NCI-H2227 treated with DMSO at 0.1 percent for 48 hours (cell line): ENCODE results near the gene FNDC3B.

Experiments
- DNase-seq: peaks from one replicate; lab custom pipeline; 2025; lab: John Stamatoyannopoulos, UW

Gene FNDC3B

DNA sequence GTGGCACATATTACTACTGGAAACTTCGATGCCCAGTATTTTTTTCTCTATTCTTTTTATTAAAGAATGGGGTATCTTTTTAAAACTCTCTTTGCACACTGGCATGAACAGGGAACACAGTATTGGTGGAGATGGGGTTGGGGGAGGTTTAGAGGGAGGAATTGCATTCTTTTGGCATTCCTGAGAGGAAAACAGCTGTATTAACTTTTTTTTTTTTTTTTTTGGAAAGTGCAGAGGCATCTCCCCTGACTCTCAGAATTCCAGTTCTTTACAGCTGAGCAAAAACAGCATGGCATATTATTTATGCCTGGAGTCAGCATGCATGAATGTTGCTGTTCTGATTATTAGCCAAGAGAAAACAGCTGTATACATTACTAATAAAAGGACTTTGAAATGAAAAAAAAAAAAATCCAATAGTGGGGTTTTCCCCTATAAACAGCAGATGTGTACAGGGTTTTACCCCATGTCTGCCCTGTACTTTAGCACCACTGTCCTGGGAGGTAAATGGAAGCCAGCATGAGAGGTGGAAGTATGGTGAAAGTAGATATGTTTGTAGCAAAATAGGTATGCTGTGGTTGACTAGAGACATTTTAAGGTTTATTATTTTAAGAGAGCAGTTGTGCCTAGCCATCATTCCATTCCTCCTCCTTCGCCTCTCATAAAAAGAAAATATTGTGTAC, 132.2 kb downstream of the FNDC3B start:
- DNase-seq, result no peak

DNA sequence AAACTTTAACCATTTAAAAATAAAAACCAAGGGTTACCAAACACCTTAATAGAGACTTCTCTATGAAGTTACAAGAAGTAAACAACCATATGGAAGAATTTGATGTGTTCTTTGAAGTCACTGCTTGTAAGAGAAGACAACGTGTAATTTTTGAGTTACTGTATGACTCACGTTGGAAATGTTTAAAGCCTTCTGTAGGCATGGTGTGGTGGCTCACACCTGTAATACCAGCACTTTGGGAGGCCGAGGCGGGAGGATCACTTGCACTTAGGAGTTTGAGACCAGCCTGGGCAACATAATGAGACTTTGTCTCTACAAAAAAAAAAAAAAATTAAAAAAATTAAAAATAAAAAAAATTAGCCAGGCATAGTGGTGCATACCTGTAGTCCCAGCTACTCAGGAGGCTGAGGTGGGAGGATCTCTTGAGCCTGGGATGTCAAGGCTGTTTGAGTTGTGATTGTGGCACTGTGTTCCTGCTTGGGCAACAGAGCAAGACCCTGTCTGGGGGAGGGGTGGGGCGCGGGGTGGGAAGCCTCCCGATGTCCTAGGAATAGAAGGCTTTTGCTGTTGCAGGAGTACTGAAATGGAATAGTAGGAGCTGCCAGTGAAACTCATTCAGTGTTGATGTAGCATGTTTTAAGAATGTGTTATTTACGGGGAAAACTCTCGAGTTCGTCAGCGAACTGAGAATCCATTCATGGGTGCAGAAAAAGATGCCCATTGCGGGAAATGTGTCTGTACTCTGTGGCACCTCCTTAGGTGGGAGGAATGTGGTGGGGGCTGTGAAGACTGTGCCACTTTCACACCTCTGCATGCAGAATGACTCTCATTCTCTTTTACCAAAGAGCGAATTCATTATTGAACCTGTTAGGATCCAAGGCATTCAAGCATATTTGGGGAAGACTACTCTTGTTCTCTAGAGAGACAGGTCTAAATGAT, 134.2 kb downstream of the FNDC3B start:
- DNase-seq, result no peak

DNA sequence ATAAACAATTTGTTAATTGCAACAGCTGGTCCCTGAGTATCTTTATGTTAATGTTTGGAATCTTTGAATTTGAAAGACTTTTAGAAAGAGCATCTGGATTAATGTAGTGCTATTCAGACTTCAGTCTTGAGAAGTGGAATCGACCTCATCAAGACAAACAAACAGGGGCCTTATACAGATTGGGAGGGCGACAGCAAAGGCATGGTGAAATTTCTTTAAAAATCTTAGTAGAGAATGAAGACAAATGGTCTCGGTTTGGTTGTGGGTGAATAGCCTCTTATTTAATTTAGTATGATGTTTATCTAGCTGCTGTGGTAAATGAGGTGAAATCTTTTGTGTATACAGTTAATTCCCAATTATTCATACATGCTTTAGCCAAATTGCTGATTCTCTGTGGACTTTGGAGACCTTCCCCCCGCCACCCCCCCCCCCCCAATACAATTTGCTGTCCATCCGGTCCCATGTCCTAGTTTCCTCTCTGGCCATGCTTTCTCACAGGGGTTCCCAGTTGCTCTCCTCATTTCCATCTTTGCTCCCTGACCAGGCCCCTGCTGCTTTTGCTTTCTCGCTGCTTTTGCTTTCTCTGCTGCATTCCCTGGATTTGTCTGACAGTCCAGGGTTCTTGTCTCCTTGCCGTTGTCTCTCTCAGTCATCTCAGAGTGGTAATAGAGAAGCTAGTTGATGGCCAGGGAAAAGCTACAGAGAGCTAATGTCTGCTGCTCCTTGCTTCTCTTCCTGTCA, 135.3 kb downstream of the FNDC3B start:
- DNase-seq, result no peak

DNA sequence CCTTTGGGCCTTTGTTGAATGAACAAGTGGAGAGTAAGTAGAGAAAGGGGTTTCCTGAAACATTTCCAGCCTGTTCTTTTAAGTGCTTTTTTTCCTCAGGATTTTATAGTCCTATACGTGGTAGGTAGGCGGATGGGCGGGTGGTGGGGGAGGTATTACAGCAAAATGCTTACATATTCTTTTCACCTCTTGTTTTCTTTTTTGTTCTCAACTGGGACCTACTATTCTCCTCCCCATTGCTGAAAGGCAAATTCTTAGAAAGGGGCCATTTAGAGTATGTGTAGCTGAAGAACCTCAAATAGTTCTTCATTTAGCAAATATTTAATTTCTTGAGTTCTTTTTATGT, 135.8 kb downstream of the FNDC3B start:
- no peak for DNase-seq

DNA sequence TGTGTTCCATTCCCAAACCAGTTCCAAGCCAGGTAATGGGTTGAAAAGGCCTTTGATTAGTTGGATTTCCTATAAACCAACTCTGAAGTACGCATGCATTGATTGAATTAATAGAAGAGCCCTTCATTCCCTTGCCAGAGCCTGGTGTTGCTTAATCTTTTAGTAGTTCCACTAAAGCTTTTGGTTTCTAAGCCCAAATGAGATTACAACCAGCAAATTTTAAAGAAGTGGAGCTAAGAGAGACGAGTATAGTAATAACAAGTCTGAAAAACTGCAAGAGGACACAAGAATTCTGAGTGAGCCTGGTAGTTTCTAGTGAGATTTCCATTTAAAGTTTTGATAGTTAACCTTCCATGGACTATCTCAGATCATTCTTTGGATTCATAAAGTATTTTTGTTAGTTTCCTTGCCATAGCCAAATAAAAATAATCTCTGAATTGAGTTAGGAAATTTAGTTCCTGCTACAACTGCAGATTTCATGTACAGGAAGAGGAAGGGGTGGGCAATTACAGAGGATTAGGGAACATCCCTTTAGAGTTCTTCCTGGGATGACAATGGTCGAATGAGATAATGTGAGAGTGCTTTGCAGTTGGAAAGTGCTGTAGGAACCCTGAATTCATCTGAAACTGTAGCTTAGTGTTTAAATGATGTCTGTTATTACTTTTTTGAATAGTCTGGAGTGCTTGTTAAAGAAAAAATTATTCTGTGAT, 136.8 kb downstream of the FNDC3B start:
- no peak for DNase-seq

DNA sequence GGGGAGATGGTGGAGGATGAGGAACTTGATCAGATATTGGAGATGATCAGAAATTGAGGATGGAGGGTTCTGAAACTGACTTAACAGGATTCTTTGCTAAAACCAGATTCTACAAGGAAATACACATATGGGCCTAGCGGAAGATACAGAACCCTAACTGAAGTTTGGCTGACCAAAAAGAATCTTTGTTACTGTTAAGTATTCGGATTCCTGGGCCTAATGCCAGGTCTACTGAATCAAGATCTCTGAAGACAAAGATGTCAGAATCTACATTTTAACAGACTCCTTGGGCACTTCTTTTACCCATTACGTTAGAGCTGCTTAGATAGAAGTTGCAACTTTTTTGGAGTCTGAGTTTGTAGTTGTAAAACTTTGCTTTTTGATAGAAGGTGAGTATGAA, 137.7 kb downstream of the FNDC3B start:
- no peak for DNase-seq

DNA sequence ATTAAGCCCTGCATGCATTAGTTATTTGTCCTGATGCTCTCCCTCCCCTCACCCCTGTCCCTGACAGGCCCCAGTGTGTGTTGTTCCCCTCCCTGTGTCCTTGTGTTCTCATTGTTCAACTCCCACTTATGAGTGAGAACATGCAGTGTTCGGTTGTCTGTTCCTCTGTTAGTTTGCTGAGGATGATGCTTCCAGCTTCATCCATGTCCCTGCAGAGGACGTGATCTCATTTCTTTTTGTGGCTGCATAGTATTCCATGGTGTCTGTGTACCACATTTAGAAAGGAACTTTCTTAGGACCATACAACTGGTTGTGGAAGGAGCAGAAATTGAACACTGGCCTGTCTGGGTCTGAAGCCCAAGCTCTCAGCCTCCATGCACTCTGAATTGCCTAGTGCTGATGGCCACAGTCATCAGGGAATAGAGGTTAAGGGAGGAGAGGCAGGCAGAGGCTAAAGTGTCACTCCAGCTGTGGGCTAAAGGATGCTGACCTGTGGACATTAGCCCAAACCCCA, 138.5 kb downstream of the FNDC3B start:
- DNase-seq, result no peak

DNA sequence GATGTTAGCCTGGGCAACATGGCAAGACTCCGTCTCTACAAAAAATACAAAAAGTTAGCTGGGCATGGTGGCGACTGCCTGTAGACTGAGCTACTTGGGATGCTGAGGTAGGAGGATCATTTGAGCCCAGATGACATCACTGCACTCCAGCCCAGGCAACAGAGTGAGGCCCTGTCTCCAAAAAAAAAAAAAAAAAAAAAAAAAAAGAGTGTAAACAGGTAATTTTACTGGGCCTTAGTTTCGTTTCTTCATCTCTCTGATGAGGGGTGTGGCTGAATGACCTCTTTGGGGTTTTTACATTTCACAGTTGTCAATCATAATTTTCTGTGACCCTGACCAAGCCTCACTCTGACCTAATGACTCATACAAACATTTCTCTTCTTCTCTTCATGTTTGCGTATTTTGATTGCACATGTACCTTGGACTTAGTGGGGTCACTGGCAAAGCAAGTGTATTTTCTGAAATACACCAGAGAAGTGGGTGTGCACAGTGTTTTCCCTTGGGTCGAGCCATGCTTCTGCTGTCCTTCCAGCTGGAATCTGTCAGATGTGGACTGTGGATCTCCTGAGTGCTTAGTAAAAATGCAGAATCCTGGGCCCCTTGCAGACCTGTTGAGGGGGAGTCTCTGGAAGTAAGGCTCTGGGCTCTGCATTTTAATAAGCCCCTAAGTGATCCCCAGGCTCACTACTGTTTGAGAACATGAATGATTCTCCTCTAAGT, 140.5 kb downstream of the FNDC3B start:
- no peak for DNase-seq

DNA sequence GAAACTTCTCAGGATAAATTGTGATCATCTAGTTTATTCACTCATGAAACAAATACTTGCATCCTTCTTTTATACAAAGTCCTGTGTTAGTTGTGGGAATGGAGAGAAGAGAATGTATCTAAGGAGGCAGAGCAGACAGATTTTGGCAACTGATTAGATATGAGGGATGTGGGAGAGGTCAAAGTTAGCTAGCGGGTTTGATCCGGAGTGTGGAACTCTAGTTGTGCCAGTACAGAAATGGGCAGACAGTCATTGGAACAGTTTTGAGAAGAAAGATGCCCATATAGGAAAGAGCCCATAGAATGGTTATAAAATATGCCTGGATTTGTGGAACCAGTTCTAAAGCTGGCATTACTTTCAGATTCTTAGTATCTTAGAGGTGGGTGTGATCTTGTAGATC, 141.1 kb downstream of the FNDC3B start:
- DNase-seq, result no peak

DNA sequence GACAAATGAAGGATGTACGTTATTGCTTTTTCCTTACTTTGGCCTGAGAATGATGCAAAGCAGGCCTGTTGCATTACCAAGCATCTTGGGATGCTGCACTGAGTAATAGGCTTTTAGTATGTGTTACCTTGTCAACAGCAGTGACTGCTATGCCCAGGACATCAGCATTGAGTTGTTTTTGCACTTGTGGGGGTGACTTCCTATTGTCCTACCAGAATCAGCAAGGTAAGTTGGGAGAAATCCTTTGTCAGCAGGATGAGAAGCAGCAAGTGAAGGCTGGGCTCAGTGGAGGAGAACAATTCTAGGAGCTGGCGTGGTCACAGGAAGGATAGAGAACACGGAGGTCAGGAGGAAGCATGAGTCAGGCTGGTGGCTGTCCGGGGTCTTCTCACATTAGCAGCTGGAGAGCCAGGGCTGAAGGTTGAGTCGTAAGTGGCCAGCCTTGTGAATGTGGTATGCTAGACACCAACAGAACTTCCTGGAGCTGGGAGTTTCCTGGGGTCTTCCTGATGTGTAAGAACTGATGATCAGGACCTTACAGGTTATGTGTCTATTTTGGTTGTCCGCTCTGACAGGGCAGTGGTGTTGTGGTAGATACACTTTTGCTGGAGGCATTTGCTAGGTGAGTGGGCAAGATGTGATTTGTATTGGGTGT, 142.7 kb downstream of the FNDC3B start:
- DNase-seq, result no peak

DNA sequence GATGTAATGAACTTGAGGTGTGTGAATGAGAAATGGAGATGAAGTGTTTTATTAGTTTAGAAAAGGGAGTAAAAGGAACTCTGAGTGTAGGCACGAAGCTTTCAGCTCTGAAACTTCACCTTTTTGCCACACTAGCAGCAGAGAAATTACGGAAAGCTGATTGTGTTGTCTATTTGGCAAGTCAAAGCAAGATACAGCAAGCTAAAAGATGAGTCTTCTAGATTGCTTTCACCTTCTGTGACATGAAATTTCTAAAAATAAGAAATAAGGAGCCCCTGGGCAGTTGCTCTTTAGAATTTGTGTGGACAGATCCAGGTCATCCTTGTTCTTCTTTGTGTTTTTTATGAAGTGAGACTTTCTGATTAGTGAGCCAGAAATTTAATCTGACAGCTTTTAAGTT, 143.4 kb downstream of the FNDC3B start:
- no peak for DNase-seq

DNA sequence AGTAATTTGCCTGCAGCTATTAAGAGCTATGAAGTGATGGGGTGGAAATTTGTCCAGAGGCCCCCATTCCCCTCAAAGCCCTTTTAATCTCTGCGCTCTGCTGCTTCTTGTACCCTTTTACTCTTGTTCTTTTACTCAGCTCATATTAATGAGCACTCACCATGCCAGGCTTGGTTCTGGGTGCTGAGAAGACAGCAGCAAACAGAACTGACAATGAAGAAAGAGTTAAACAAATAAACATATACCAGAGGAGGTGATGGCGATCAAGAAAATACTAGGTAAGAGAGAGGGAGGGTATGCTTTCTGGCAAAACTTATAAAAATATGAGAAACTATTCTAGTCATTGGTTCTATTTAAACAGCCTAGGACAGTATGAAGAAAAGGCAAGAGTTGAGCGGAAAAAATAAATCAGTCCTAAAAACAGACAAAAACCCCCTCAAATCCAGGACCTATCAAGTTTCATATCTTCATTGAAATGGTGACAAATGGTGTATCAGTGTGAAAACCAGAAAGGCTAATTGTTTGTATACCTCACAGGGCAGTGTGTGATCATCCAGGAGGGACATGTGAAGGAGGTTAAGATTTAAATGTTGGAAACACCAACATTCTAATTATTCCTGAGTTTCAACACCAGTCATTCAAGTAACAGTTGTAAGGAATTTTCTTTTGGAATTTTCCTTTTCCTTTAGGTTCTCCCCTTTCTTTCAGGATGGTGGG, 144.9 kb downstream of the FNDC3B start:
- DNase-seq, result no peak

DNA sequence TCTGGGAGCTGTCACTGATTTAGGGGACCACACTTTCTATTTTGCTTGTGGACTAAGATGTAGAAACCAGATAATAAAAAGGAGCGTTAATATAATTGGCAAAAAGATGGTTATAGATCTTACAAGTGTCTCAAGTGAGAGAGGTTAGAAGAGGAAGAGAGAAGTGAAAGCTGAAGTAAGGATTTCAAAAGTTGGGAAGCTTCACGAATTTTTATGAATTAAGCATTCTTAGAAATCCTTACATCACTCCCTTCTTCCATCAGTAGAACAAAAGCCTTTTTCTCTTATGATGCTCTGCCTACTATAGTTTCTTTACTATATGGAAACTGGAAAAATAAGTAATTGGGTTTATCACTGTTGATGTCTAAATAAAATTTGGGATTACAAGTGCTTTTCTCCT, 146.5 kb downstream of the FNDC3B start:
- DNase-seq, result no peak

DNA sequence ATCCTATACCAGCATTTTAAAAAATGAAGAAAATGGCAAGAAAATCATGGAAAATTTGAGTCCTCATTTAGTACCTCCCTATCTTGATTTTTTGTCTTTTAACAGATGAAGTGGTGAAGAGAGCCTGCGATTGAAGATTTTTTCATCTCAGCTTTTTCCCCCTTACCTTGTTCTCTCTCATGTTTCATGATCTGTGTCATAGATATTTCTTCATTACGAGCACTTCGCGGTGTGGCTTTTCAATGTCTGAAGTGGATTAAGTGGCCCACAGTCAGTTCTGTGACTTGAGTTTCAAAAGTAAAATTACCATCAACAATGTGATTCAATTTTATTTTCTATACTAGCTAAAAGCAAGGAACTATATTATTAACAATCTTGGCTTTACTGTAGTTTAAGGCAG, 147.2 kb downstream of the FNDC3B start:
- no peak for DNase-seq

DNA sequence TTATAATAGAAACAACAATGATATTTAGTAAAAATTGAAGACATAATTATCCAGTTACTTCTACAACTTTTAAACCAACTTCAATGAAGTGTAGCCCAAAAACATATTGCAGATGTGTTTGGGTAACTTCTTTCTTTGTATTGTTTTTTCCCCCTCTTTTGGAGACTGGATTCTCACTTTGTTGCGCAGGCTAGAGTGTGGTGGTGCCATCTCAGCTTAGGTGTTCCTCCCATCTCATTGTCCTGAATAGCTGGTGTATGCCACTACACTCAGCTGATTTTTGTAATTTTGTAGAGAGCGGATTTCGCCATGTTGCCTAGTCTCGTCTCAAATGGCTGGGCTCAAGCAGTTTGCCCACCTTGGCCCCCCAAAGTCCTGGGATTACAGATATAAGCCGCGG, 148.1 kb downstream of the FNDC3B start:
- DNase-seq, result no peak

DNA sequence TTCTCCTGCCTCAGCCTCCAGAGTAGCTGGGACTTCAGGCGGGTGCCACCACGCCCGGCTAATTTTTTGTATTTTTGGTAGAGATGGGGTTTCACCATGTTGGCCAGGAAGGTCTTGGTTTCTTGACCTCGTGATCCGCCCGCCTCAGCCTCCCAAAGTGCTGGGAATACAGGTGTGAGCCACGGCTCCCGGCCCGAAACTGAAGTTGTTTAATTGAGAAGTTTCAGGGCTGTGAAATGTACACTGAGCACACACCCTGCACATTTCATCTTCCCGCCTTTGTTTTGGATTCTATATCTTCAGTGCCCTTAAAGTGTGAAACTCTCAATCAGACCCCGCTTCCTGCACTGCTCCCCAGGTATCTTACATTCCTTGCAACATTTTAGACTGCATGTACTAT, 149.1 kb downstream of the FNDC3B start:
- no peak for DNase-seq

DNA sequence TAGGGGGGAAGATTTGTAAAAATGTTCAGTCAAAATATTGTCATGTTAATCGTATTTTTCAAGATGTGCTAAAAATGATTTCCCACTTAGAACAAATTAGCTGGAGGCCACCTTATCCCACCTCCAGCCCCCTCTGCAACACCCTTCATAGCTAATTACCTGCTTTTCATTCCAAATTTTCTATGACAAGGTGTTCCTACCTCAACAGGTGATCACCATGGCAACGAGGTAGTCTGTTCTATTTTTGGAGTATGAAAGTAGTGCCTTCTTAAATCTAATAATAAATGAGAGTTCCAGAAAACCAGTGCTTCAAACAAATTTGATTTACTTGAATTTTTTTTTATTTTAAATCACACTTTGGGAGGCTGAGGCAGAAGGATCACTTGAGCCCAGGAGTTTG, 149.8 kb downstream of the FNDC3B start:
- no peak for DNase-seq

DNA sequence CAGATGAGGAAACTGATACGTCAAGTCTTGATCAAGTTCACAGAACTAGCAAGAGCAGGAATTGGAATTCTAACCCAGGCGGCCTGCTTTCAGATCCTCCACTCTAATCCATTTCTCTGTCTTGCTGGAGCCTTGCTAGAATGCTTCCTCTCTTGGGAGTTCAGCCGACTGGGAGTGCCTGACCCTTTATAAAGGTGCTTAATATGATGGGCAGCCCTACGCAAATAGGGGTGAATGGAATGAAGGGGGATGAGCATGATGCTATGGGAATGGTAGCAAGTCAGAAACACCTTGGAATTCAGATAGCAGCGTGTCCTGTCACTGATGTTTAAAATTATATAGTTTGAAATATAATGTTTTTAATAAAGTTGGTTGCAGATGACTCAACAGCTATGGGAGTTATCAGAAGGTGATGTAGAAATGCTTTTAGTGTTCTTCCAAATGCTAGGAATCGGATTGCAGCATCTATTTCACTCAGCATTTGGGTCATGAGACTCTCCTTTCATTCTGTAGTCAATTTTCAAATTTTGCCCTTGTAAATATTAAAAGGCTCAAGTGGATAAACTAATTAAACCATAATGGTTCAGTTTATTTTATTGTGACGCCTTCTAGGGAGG, 150.7 kb downstream of the FNDC3B start:
- no peak for DNase-seq

DNA sequence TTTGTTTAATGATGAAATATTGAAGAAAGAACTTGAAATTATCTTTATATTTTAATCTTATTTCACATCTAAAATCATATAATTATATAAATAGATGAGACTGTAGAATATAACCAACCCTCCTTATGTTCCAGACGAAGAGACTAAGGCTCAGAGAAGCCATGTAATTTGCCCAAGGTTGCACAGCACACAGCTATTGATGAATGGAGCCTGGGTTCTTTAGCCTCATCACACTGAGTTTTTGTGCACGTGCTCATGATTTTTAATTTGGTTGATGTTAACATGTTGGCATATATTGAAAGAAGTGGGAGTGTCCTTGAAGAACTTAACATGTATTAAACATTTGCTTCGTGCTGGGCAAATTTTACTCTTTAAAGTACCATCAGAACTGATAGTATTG, 151.6 kb downstream of the FNDC3B start:
- no peak for DNase-seq

DNA sequence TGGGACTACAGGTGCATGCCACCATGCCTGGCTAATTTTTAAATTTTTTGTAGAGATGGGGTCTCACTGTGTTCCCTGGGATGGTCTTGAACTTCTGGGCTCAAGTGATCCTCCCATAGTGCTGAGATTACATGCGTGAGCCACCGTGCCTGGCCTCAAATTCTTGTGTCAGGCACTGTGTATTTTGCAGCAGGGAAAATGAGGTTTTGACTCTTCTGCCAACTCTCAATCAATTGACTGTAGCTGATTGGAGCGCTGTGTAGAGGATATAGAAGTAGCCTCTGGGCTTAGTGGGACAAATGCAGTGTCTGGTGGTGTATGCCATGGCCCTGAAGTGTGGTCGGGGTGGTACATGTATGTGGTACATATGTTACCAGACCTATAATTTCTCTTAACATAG, 152.3 kb downstream of the FNDC3B start:
- no peak for DNase-seq
